GM10266 (cell line): ENCODE measurements around the gene CUBN.
A peak's percentile ranks its signal among the peaks of the same experiment; 100 is the strongest.

Source experiments
- DNase-seq: peaks from one replicate; pipeline ENCODE4 v3.0.0; 2012; ENCODE audit errors: extremely low spot score
- CTCF ChIP-seq: IDR thresholded peaks from 2 replicates; pipeline ENCODE4 v1.5.1; 2012; ENCODE audit warnings: mild to moderate bottlenecking, low read depth; ENCODE audit not compliant: control insufficient read depth, insufficient read depth; ENCODE audit errors: missing control alignments

Gene CUBN

DNA sequence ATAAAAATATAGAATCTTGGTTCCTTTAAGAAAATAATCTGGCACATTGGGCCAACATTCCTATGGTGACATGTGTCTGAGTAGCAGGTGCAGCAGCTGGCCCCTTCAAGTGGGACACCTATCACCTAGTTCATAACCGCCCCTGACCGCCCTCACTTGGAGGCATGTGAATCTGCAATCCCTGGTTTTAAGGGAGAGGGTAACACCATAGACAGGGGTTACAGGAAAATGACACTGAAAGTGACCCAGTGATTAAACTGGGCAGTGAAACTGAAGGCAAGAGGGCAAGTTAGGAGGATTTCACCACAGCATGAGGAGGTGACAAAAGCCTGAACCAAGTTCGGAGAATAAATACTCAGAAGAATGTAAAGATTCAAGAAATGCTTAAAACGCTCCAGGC is 313.4 kb downstream of the CUBN start:
- TF ChIP-seq CTCF, result no peak
- DNase-seq, result no peak

GRCh38 chr10:16814012-16814411 is 315.6 kb downstream of the CUBN start:
- DNase-seq, result no peak
- no peak for TF ChIP-seq CTCF

GRCh38 chr10:16812676-16813075 is 316.9 kb downstream of the CUBN start:
- no peak for TF ChIP-seq CTCF
- DNase-seq, result no peak

DNA sequence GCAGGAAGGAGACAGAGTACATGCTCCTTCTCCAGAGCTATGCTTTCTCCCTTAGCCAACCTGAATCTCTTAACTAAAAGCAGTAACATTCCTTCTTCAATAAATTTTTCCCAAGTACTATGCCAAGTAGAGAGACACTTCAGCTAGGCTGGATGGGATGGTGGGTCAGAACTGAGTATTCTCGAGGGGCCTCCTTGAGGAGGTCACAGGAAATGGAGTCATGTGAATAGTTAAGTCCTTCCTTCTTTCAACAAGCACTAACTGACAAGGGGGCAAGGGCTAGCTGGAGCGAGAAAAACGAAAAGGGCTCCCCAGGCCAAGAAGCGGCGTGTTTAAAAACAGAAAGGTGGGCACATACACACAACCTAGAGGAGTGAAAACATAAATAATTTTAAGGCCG is 317.8 kb downstream of the CUBN start:
- no peak for DNase-seq
- no peak for TF ChIP-seq CTCF

DNA sequence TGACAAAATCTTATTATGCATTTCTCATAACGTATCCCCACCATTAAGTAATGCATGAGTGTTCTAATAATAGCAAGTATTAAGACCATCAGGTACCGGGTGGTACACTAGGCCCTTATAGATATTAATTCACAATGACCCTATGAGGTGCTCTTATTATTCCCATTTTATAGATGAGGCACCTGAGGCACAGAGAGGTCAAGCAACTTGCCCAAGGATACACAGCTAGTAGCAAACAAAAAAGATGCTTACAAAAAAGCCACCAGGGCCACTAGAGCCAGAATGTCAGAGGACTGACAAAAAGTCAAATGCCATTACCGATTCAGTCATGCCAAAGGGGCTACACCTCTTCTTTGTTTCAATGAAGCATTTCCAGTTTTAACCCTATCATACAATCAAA is 318.3 kb downstream of the CUBN start:
- DNase-seq, result no peak
- TF ChIP-seq CTCF, result no peak

GRCh38 chr10:16809074-16809718 is 320.4 kb downstream of the CUBN start:
- TF ChIP-seq CTCF, result peak; percentile 71
- DNase-seq, result peak; percentile 51

DNA sequence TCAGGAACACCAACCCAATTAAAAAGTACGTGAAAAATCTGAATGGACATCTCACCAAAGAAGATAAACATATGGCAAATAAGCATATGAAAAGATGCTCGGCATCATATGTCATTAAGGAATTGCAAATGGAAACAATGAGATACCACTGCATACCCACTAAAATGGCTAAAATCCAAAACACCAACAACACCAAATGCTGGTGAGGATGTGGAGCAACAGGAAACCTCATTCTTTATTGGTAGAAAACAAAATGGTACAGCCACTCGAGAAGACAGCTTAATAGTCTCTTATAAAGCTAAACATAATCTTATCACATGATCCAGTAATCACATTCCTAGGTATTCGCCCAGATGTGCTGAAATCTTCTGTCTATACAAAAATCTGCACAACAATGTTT is 325.5 kb downstream of the CUBN start:
- no peak for TF ChIP-seq CTCF
- no peak for DNase-seq
